ENCODE data around the gene MRPL40.
A peak's percentile ranks its signal among the peaks of the same experiment; 100 is the strongest.

Gene MRPL40

GRCh38 chr22:19483481-19484244 lies 51.3 kb downstream of the MRPL40 start:
- Histone ChIP-seq H3K4me3 (ENCODE audit: low read depth, low read length) (0 out of 2 replicates have a peak overlapping the region, but pooled peaks have one; percentile 37), H3K79me2 (ENCODE audit: control insufficient read depth, insufficient read depth, low read length, unreplicated experiment) (peaks cover 19% of the 10 kb centered on the region), H3K27ac (ENCODE audit: low read depth, low read length) (peak overlapping the region; percentile 84), H3K36me3 (ENCODE audit: insufficient read depth, low read length) (peaks cover 4% of the 10 kb centered on the region; the same call in 1 of the 2 replicates), H3K27me3 (ENCODE audit: insufficient read depth, low read length) (no peaks in the 10 kb centered on the region), H2AFZ (ENCODE audit: low read length, unreplicated experiment) (no peak overlapping the region), H3K4me1 (ENCODE audit: control insufficient read depth, insufficient read depth, low read length, unreplicated experiment) (peaks cover 31% of the 10 kb centered on the region)
